CD4-positive, alpha-beta T cell treated with Interleukin-12 subunit alpha and Interleukin-12 subunit beta, for 1 hour (primary cell): Measurements from ENCODE around the gene CITED2.

Experiments used
- DNase-seq: peaks from one replicate; pipeline ENCODE4 v3.0.0-alpha.2; 2020

CITED2 gene

DNA sequence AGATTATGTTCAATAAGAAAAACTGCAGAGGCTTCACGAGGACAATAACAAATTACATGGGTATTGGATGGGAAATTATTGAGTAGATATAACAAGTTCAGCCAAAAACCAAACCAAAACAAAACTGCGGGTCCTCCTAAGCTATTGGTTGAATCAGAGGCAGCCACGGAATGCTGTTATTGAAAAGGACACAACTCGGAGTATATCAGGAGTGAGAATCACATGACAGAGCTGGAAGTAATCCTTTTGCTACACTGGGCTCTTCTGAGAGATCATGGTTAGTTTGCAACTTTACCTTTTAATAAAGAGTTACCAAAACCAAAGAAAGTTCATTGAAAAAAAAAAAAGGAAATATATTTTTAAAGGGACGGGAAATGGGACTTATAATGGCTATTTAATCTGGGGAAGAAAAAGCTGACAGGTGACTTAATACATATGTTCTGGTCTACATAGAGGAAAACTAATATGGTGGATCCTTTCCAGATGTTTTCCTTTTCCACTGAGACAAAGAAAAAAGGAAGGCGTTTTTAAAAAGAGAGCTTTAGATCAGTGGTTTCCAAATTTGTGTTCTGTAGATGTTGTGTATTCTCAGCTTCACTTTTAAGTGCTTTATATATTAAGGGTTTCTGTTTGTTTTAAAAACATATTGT lies 6.9 kb upstream of the CITED2 start:
- no peak for DNase-seq

DNA sequence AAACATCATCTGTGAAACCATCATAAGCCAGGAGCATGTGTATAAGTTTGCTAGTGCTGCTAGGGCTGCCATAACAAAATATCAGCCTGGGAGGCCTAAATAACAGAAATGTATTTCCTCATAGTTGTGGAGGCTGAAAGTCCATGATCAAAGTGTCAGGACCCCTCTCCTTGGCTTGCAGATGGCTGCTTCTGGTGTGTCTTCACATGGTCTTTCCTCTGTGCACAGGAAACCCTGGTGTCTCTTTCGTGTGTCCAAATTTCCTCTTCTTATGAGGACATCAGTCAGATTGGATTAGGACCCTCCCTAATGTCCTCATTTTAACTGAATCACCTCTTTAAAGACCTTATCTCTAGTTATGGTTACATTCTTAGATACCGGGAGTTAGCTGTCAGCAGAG lies 6.2 kb upstream of the CITED2 start:
- DNase-seq = no peak

DNA sequence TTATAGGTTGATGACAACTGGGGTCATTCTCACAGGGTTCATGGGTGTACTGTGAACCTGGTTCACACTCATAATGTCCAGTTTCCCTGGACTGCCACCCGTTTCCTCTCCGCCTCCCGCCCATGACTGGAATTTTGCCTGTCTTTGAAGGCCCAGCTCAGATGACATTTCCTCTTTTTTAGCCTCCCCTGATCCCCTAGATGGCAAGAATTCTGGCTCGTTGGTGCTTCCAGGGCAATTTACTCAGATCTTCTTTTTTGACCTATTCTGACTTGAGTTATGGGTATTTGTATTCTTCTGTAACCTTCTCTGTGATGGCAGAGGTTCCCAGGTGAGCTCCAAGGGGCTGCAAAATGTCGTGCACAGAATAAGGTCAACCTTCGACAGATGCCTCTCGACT lies 5.7 kb upstream of the CITED2 start:
- no peak for DNase-seq

- no peak for DNase-seq
Observed at GRCh38 chr6:139378882-139379341, 4.5 kb upstream of the CITED2 start.

GRCh38 chr6:139378226-139378625 lies 3.8 kb upstream of the CITED2 start:
- no peak for DNase-seq

DNA sequence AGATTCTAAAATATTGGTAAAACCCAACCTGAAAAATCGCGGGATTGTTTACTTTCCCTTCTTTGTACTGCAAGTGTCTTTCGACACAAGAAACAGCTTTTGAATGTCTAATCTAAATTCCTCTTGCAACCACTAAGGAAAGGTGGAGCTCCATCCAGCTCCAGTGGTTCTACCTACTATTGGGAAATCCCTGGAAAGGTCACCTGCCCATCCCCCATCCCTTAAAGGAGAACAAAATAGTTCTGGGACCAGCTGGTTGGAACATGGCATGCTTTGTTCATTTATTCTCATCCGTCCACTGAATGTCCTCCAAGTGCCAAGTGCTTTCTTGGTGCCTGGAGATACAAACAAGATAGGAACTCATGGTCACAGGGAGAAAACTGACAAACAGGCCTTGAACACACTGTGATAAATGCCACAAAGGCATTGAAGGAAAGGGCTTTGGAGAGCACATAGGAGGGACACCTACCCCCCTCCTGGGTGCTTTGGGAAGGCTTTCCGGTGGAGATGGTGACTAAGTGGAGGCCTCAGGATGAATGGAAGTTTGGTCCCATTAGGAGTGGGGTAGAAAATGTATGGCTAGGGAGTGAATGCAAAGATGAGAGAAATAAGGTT lies 2.3 kb upstream of the CITED2 start:
- no peak for DNase-seq

- DNase-seq = no peak
Observed at GRCh38 chr6:139376017-139376330, 1.5 kb upstream of the CITED2 start.

DNA sequence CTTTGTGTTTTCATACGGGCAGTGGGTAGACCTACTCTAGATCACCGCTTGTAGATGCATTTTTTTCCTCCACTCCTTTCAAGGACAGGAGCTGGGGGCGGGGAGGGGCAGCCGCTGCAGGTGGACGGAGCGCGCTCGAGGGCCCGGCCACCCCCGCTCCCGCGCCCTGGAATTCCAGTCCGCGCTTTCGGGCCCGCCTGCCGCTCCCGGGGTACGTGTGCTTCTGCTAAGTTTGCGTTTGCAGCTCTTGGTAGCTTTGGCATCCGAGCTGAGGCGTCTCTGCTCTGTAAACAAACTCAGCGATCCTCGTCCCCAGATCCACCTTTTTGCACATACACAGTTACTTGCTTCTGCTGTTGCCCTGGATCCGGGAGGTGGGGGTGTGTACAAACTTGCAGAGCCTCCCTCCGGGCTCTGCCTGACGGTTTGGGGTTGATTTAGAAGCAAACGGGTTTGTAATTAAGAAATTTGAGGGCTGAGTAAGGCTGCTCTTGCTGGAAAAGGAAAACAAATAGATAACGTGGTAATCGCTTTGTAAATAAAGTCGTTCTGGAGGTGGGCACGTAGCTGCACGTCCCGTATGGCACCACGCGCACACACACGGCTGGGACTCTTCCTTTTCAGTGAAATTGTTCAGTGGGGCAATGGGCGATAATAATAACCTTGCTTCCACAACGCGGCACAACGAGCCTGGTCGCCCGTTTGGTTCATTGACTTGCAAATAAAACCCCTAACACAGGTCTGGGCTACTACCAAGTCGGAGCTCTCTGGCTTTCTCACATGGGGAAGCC lies 973 bp upstream of the CITED2 start:
- DNase-seq = peak; percentile 87

- no peak for DNase-seq
Observed at GRCh38 chr6:139373928-139374356, 506 bp downstream of the CITED2 start.

DNA sequence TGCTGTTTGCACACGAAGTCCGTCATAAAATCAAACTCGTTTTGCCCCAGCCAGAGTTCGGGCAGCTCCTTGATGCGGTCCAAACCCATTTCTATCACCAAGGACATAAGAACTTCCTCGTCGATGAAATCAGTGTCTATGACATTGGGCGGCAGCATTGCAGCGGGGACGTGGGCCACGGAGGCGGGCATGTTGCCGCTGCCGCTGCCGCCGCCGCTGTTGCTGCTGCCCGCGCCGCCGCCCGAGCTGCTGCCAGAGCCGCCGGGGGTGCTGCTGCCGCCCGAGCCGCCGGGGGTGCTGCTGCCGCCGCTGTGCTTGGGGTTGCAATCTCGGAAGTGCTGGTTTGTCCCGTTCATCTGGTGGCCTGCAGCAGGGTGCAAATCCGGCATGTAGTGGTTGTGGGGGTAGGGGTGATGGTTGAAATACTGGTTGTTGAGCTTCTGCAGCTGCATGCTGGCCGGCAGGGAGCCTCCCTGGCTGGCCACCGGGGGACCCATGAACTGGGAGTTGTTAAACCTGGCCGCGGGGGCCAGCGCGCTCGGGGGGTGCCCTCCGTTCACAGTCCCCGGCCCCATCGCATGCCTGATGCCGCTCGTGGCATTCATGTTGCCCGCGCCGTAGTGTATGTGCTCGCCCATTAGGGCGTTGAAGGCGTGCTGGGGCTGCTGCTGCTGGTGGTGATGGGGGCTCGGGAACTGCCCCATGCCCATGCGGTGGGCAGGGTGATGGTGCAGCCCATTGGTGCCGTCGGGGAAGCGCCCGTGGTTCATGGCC lies 1.1 kb downstream of the CITED2 start:
- DNase-seq = peak; percentile 76

GRCh38 chr6:139372326-139373153 lies 1.9 kb downstream of the CITED2 start:
- no peak for DNase-seq

GRCh38 chr6:139371421-139372203 lies 2.8 kb downstream of the CITED2 start:
- no peak for DNase-seq

GRCh38 chr6:139370999-139371345 lies 3.5 kb downstream of the CITED2 start:
- no peak for DNase-seq

GRCh38 chr6:139370283-139370998 lies 4.0 kb downstream of the CITED2 start:
- no peak for DNase-seq

GRCh38 chr6:139369568-139370282 lies 4.7 kb downstream of the CITED2 start:
- DNase-seq = peak; percentile 62

DNA sequence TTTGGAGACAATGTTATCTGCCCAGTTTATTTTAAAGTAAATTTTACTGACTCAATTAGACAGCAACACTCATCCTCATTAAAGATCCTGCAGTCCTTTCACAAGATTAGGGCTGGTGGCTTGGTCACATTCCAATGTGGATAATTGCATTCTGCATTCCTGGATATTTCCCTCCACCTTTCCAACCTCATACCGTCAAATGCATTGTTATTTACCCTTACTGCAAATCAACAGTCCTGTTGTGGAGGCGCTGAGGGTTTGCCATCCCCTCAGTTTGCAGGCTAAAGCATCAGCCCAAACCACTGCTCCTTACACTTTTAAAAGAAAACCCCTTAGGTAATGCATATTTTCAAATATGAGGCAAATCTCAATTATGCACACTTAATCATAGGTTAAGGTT lies 5.4 kb downstream of the CITED2 start:
- no peak for DNase-seq

DNA sequence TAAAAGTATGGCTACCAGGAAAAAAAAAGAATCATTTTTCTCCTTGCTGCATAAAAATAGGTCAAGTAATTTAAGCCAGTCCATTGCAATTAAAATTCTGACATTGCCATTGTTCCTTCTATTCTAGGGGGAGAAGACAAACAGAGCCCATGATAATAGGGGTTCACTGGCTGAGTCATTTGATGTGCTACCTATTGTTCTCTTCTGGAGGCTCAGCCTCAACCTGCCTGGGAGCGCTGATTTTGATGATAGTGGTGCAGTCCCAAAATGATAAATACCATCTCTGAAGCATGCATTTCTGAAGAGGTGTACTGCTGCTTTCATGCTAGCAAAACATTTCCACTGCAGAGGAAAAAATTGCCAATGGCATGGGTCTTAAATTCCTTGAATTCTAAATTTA lies 5.8 kb downstream of the CITED2 start:
- no peak for DNase-seq

GRCh38 chr6:139367810-139368351 lies 6.6 kb downstream of the CITED2 start:
- no peak for DNase-seq

DNA sequence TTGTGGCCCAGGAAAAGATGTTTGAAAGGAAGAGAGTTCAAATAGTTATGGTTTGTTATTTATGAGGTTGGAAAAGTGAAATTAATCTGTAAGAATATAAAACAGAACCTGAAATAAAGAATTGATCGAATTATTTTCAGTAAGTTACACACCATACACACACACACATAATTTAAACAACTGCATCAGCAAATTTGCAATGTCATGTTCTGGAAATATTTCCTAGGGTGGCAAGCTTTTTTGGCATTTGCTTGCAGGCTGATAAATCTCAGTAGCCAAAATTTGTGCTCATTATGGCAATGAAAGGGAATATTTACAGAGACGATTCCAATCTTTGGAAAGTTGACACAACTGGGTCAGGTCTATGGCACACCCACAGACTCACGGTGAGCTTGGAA lies 9.5 kb downstream of the CITED2 start:
- DNase-seq = no peak
